ENCODE results near the gene CHL1.

DNA sequence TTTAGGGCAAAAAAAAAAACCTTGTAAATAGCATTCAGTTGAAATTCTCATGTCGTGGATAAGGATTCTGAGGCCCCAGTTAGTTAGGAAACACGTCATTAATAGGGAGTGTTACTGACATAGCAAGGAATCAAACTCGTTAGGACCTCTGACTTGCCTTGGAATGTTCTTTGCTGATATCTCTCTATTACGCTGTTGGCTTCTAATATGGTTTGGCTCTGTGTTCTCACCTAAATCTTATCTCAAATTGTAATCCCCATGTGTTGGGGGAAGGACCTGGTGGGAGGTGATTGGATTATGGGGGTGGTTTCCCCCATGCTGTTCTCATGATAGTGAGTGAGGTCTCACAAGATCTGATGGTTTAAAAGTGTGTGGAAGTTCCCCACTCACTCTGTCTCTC, 40.3 kb downstream of the CHL1 start:
- TF ChIP-seq MAFK (IDR thresholded peaks at IDR 0.05; ENCODE audit: partially characterized antibody) (no peak), POLR2A (IDR thresholded peaks at IDR 0.05; ENCODE audit: low read length) (no peak), RAD21 (conservative IDR thresholded peaks at IDR 0.05 in 1 of 2, IDR thresholded peaks at IDR 0.05 in 1 of 2) (no peak)
- TF ChIP-seq, protein P1, sequence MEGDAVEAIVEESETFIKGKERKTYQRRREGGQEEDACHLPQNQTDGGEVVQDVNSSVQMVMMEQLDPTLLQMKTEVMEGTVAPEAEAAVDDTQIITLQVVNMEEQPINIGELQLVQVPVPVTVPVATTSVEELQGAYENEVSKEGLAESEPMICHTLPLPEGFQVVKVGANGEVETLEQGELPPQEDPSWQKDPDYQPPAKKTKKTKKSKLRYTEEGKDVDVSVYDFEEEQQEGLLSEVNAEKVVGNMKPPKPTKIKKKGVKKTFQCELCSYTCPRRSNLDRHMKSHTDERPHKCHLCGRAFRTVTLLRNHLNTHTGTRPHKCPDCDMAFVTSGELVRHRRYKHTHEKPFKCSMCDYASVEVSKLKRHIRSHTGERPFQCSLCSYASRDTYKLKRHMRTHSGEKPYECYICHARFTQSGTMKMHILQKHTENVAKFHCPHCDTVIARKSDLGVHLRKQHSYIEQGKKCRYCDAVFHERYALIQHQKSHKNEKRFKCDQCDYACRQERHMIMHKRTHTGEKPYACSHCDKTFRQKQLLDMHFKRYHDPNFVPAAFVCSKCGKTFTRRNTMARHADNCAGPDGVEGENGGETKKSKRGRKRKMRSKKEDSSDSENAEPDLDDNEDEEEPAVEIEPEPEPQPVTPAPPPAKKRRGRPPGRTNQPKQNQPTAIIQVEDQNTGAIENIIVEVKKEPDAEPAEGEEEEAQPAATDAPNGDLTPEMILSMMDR (IDR thresholded peaks at IDR 0.05): no peak
- TF ChIP-seq, protein P2, sequence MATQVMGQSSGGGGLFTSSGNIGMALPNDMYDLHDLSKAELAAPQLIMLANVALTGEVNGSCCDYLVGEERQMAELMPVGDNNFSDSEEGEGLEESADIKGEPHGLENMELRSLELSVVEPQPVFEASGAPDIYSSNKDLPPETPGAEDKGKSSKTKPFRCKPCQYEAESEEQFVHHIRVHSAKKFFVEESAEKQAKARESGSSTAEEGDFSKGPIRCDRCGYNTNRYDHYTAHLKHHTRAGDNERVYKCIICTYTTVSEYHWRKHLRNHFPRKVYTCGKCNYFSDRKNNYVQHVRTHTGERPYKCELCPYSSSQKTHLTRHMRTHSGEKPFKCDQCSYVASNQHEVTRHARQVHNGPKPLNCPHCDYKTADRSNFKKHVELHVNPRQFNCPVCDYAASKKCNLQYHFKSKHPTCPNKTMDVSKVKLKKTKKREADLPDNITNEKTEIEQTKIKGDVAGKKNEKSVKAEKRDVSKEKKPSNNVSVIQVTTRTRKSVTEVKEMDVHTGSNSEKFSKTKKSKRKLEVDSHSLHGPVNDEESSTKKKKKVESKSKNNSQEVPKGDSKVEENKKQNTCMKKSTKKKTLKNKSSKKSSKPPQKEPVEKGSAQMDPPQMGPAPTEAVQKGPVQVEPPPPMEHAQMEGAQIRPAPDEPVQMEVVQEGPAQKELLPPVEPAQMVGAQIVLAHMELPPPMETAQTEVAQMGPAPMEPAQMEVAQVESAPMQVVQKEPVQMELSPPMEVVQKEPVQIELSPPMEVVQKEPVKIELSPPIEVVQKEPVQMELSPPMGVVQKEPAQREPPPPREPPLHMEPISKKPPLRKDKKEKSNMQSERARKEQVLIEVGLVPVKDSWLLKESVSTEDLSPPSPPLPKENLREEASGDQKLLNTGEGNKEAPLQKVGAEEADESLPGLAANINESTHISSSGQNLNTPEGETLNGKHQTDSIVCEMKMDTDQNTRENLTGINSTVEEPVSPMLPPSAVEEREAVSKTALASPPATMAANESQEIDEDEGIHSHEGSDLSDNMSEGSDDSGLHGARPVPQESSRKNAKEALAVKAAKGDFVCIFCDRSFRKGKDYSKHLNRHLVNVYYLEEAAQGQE (IDR thresholded peaks at IDR 0.05): no peak
- TF ChIP-seq, protein P3, sequence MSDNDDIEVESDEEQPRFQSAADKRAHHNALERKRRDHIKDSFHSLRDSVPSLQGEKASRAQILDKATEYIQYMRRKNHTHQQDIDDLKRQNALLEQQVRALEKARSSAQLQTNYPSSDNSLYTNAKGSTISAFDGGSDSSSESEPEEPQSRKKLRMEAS (IDR thresholded peaks at IDR 0.05): no peak

Data from A549 (cell line).